GM21619 (cell line): ENCODE data around the gene SRSF1.

Experiments
- ATAC-seq: cut with Tn5 transposase; IDR thresholded peaks from one replicate; pipeline ENCODE4 v1.9.1; 2021; ENCODE audit not compliant: unreplicated experiment

The SRSF1 gene

DNA sequence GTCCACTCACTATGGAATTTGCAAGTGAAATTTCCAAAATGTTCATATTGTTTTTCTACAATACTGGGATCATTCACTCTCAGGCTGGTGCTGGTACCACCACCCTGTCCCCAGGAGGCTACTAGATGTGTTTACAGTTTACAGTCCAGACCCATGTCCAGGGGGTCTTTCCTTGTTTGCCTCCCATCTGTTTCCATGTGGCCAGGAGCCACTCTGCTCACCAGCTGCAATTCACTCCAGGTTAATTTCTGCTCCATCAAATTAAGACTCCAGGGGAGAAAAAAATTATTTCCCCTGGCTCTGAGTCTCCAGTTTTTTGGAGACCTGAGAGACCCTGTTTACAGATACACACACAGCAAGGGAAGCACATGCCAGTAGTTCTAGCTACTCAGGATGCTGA, 12.5 kb upstream of the SRSF1 start:
- no peak for ATAC-seq

DNA sequence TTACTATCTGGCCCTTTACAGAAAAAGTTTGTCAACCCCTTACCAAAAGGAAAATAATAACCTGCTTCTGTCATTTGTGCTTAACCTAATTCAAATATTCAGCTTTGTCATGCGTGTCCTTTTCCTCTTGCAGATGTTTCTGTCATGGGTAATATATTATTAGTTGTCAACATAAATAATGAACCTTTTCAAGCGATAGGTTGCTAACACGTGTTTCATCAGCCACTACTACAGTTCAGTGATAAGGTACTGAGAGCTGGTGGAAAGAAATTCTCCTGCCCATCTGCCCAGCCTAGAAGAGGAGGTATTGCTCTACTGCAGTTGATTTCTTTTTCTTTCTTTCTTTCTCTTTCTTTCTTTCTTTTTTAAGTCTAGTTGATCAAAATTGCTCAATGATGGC, 12.0 kb upstream of the SRSF1 start:
- no peak for ATAC-seq

DNA sequence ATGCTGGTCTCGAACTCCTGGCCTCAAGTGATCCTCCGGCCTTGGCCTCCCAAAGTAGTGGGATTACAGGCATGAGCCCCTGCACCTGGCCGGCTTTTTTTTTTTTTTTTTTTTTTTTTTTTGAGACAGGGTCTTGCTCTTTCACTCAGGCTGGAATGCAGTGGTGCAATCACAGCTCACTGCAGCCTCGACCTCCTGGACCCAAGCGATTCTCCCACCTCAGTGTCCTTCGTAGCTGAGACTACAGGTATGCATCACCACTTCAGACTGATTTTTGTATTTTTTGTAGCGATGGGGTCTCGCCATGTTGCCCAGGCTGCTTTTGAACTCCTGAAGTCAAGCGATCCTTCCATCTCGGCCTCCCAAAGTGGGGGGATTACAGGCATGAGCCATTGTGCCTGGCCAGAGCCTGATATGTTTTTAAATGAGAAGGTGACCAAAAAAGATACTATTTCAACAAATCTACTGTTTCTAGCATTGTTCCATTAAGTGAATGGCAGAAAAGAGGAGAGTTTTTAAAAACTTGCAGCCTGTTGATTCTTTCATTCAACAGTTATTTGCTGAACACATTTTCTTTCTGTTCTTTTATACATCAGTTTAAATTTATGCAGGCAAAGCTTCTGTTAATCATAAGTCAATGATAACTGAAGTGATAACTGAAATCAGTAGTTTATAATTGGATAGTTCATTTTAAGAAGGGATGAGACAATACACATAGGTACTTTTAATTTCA, 3.2 kb upstream of the SRSF1 start:
- no peak for ATAC-seq

DNA sequence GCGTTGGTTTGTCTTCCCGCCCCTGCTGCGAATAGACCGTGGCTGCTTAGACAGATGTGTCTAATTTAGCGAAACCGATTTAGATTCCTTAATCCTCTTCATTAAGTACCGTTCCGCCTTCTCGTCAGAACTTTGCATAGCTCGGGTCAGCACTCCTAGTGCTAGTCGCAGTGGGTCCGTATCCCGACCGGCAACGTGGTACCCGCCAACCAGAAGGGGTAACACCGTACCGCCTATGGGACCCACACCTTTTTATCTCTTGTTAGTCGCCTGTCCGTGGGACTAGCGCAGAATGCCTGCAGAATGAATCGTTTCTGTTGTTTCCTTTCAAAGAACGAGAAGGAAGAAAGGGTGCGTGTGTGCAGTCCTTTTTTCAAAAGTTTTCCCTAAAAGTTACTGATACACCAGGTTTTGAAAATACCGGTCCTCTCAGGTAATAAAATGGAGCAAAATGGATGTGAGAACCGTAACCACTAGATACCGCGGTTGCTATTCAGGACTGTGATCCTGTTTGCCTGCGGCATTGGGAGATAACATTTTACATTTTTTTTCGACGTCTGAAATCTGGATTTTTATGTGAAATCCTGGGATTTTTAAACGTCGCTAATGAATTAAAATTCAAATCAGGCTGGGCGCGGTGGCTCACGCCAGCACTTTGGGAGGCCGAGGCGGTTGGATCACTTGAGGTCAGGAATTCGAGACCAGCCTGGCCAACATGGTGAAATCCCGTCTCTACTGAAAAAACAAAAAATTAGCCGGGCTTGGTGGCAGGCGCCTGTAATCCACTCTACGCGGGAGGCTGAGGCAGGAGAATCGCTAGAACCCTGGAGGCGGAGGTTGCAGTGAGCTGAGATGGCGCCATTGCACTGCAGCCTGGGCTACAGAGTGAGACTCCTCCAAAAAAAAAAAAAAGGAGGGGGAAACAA, 998 bp upstream of the SRSF1 start:
- ATAC-seq = peak; percentile 29

DNA sequence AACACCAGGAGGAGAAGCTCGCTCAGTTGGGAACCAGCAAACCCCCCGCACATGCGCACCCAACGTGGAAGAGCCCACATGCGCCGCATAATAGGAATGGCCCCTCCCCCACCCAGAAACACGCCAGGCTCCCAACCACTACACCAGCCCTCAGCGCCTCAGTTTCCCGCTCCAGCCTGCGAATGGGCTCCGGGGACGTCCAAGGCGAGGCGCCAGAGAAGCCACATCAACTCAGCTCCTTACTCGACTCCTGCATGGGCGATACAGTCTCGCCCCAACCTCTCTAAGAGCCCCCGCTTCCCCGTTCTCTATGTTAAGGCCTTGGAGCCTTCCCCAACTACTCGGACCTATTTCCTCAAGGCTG, 504 bp downstream of the SRSF1 start:
- peak; percentile 22 for ATAC-seq

DNA sequence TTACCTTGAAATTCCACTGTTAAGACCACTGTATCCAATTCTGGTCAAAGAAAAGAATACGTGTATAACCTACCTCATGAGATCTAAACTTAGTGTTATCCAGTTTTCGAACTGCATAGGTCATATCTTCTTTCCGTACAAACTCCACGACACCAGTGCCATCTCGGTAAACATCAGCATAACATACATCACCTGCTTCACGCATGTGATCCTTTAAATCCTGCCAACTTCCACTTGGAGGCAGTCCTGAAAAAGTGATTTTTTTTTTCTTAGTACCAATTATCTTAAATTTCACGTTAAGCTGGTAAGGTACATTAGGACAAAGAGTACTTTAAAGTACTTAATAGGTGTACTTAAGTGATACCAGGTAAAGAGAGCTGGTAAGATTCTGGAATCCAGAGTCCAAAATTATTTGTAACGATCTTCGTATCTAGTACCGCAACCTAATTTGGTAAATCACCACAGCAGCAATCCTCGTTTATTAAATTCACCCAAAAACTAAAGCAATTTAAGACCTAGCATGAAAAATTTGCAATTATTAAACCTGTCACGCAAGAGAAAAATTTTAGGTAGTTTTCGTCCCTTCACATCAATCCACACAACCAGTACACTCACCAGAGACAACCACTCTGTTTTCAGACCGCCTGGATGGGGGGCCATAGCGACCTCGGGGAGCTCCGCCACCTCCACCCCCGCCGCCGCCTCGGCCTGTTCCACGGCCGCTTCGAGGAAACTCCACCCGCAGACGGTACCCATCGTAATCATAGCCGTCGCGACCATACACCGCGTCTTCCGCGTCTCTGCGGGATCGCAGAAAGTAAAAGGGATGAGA, 1.1 kb downstream of the SRSF1 start:
- ATAC-seq = peak; percentile 3

DNA sequence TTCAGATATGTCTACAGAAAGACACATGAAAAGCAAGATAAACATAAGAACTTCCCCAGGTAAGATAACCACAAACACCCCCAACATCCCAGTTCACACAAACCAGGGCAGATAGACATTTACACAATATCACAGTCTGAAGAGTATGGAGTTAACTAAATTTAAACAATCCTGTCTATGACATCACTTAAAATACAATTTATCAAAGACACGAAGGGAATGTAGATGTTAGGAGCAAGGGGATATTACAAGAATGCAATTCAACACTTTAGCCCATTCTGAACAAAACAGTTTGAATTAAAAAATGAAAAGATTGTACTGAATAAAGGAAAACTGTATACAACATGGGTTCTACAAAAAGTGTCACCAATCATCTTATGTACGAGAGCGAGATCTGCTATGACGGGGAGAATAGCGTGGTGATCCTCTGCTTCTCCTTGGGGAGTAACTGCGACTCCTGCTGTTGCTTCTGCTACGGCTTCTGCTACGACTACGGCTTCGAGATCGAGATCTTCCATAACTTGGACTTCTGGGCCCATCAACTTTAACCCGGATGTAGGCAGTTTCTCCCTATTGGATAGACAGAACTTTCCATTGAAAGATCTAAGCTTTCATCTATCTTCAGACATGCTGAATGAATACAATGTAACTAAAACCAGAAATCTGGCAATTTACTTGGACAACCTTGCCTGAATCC, 1.9 kb downstream of the SRSF1 start:
- no peak for ATAC-seq

DNA sequence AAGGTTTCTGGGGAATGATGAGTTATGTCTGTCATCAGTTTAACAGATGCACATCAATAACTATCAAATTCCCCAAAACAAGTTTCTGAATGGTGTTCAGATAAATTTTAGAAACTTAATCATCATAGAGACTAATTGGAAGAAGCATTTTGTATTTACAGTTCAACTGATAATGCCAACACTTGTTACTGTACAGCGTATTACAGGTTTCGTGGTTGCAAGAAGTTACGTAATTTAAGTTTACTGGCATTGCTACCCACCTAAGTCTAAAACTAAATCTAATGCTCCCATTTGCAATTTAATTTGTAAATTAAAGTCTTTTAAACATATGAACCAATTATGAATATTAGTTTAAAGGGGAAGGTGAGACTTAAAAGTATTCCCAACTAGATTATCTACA, 3.0 kb downstream of the SRSF1 start:
- no peak for ATAC-seq

DNA sequence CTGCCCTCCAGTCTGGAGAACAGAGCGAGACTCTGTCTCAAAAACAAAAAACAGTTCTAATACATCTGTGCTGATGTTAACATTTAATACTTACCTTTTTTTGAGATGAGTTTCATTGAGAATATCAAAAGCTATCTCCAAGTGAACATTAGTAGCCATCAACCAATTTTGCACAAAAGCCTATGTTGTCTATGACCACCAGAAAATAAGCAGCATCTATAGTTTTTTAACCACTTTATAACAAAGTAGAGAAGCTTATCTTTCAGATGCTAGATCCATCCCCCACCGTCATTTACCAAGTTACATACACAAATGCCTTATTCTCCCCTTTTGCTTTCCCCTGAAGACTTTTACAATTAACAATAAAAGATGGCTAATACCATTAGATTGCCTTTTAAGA, 4.1 kb downstream of the SRSF1 start:
- ATAC-seq = no peak

DNA sequence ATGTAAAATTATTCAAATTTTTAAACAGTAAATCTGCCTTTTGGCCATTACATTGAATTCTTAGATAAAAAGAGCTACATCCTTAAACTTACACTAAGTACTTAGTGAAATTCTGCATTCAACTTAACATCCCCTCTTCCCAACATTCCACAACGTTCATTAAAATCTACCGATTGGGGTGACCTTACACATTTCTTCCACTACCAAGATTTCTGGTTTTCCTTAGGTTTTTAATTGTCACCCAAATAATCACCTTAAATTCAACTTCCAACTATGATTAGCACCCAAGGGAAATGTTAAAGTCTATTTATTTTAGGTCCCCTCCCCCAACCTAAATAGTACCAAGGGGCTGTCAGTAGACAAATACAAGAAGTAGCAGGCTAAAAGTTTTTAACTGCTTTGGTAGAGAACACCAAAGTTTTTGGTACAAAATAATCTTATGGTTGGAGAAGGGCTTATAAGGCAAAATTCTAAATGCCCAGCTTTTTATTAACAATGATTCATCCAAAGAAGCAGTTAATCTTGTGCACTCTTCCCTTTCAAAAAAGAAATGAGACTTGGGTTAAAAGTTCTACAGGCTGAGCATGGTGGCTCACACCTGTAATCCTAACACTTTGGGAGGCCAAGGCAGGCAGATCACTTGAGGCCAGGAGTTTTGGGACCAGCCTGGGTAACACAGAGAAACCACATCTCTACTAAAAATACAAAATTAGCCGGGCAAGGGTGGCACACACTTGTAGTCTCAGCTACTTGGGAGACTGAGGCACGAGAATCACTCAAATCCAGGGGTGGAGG, 4.7 kb downstream of the SRSF1 start:
- no peak for ATAC-seq

DNA sequence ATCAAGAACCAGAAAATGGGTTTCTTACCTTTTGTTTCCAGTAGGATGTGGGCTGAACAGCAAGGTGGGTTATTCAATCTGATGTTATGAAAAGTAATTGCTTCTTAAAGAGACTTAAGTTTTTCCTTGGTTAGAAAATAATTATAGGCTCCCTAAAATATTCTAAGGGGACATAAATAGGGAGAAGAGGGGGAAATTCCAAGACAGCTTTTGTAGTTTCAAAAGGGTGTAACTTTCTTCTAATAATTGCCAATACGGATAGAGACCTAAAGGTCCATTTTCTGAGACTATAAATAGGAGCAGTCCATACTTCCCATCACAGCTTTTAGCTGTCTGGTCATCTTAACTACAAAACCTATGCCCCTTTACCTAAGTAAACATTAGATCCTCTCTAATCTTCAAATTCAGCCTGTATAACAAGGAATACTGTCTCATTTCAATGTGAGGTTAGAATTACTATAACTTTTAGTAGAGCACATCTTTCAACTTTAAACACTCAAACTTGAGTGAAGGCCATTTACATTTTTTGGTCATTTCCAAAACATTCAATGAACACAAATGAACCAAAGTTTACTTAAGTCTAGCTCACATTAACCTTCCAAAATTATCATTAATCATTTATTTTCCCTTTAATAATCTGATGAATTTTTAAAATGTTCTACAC, 5.5 kb downstream of the SRSF1 start:
- ATAC-seq = no peak

DNA sequence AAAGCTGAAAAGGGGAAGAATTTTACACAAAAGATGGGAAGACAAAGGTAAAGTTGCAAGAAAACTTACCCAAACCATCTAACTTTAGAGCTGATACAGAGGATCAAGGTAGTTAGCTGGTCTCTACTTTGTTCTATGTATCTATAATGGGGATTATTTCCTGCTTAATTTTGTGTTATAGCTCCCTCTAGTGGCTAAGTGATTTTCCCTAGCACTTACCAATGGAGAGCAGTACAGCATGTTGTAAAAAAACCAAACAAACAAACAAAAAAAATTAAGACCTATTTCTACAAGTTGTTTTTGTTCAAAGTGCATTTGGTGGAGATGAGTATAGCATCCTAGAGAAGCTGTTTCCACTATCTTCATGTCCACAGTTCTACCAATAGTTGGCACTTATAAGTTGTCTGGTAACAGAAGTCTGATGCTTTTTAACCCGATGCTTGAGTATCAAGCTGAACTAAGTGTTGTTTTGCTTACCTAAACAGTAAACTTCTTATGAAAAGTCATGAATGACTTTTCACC, 7.5 kb downstream of the SRSF1 start:
- no peak for ATAC-seq

DNA sequence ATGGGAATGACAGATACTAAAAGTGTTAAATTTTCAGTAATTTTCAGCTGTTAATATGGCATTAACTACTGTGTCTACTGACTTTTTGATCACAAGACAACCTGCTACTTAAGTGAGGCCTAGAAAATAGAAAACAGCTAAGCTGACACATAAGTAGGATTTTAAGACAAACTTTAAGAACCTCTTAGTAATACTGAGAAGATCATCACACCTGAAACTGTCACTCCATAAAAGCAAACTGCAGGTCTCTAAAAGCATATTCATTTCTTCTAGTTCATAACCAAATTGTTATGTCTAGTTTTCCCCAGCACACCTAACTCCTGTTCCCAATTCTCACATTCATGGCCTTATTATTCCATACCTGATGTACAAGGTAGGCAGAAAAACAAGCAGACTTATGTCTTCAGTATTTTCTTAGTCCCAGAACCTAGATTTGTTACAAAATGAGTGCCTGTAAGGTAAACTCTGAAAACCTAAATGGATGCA, 8.0 kb downstream of the SRSF1 start:
- no peak for ATAC-seq

DNA sequence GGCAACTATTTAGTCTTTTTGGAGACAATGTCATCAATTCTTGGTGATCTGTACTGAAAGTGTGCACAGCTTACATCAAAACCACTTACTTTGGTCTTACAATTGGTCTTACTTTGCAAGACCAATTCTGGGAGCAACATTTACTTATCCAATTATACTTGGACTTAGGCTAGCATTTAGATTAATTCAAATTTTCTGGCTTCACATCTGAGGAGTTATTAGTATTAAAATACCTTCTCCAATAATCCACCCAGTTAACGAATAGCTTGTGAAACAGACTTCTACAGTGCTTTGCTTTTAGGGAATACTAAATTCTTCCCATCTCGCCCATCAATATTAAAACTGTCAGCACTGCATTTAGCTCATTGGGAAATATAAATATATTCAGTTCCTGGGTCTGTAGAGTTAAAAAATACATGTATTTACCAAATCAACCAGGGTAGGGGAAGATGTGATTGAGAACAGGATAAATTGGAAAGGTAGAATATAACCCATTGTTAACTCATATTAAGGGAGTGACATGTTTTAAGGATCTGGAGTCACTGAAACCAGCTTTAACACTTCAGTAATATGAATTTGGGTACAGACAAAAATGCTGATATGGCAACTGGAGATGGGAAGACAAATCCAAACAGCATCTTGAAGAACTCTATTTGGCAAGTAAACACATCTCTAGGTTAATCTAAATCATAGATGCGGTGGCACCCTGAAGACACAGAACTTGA, 9.8 kb downstream of the SRSF1 start:
- ATAC-seq = no peak

DNA sequence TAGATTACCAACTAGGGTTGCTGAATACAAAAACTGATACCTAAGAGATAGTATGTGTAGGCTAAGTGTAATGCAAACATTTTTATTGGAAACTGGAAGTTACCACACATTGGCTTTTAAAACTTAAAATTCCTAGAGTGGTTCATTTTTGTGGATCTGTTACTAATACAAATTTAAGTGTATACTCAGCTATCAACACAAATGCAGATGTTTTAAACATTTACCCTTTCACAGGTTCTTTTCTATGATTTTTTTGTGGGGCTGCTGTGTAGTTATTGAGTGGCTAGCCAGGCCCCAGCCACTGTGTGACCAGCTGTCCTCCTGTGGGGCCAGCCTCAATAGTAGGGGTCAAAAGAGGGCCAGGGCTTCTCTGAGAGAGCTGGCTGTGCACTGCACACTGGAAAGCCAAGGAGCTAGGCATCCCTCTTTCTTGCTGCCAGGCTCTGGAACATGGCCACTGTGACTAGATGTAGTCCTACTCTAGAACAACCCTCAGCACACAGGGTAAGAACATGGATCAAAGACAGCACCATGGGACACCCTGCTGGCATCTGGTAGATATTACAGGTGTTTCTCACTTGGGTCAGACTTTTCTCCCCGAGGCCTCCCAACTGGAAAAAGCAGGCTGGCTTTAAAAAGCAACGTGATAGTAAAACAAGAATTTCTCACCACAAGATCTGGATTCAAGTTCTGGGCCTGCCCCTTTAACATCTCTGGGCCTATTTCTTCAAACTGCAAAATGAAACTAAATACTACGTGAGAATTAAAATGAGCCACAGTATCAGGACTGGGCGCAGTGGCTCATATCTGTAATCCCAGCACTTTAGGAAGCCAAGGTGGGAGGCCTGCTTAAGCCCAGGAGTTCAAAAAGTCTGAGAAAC, 11.7 kb downstream of the SRSF1 start:
- ATAC-seq = peak; percentile 56

DNA sequence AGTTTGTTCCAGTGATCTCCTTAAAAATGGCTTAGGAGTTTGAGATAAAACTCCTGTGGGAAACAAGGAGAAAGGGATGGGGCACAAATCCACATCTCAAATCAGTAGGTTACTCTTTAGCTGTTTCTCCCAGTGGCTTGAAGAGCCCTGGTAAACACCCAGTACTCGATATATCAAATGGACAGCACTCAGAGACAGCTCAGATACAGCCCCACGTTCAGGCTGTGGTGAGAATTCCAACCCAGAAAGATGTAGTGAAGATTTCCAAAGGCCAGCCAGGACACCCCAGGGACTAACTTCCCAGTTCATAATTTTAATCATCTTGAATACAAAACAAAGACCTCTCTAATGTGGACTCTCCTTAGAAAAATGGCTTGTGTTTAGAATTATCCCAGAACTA, 12.6 kb downstream of the SRSF1 start:
- no peak for ATAC-seq
